ENCODE results near the gene HACD2. TPM values are rescaled to one million over a fixed set of nuclear protein-coding genes. Genes with fewer than 3 reads are reported as not detected.

The HACD2 gene
- total and polyA plus RNA-seq, 8 donors: 5.3 to 36.0 (median 14.4) TPM

DNA sequence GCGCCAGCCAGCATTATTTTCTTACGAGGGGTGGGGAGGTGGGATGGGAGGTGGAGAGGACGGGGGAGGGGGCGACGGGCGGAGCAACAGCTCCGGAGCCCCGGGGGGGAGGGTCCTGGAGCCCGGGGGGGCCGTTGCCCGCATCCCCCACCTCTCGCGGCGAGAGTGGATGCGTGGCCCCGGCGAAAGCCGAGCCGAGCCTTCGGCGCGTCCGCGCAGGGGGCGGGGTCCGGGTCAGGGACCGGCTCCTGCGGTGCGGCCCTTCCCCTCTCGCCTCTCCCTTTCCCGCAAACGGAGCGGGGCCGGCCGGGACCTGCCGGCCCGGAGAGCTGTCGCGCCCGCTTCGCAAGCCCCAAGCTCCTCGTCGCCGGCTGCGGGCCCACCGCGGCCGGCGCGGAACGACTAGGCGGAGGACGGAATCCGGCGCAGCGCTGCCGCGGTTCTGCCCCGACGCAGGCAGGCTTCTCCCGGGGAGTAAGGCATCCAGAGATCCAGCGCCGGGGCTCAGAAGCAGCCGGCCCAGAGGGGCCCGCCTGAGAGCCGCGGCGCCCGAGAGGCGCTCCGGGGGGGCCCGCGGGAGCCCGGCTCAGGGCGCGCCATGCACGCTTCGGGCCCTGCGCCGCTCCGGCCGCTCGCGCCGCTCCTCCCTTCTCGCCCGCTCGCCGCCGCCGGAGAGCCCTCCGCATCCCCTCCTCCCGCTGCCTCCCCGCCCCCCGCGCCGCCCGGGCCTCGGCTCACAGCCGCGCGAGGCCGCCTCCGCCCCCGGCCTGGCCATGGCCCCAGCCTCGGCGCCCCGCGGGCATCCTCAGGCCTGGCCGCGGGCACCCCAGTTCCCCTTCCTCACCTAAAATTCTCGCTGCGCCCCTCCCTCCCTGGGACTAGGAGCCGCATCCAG, 135.5 kb downstream of the HACD2 start:
- 0 to 6% (median 1%) methylated on average over 6 to 112 of the region's 114 CpGs for WGBS, 5 donors
- H3K9me3 ChIP-seq: no peaks in the 10 kb centered on the region
- intact Hi-C loops (cut with DNase I; ENCODE audit: low total_unique reads): no loop called here
- peak overlapping the region; percentile 55 to 89 (median 83) for H3K27ac ChIP-seq
- H3K27me3 ChIP-seq: peaks cover 0 to 66% (median 44%) of the 10 kb centered on the region in 3 donors
- H3K4me1 ChIP-seq: peaks cover 20 to 39% (median 29%) of the 10 kb centered on the region in 4 donors
- no peaks in the 10 kb centered on the region for H3K36me3 ChIP-seq
- TF ChIP-seq POLR2AphosphoS5 (IDR thresholded peaks at IDR 0.05) (no peak), EP300 (IDR thresholded peaks at IDR 0.05) (no peak), CTCF (IDR thresholded peaks at IDR 0.05) (no peak), POLR2A (IDR thresholded peaks at IDR 0.05) (no peak)
- H3K4me3 ChIP-seq: peak overlapping the region; percentile 64 to 88 (median 72)
- peak in 1 of 2 donors; percentile 79 for DNase-seq

DNA sequence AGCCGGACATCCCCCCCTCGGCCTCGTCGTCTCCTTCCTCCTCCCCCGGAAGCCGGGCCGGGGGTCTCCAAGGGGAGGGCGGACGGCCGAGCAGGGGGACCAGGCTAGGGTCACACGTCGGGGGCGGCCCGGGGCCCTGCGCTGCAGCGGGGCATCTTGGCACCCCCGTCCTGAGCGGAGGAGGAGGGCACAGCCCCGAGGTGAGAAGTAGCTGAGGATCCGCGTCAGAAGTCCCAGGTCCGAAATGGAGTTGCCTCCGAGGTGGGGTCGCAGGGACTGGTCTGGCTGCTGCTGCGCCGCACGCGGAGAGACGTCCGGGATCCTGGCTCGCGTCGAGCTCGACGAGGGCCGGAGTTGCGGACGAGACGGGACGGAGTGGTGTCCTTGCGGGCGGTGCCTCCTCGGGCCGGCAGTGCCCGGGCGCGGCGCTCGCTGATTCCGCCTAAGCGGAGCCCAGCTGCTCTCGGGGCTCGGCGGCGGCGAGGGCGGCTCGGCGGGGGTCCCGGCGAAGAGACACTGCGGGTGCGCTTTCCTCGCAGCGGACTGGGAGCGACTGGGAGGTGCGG, 136.2 kb downstream of the HACD2 start, which contains the start of gene ADCY5:
Gene ADCY5 (minus strand): TSS at position 555 of the 566 bp plus-strand sequence. CDS start 545 bp downstream, at position 10.
- WGBS, 5 donors: 0 to 7% (median 2%) methylated on average over 9 to 67 of the region's 67 CpGs
- H3K36me3 ChIP-seq: no peaks in the 10 kb centered on the region
- no peaks in the 10 kb centered on the region for H3K9me3 ChIP-seq
- peaks cover 0 to 65% (median 44%) of the 10 kb centered on the region in 3 donors for H3K27me3 ChIP-seq
- peaks cover 20 to 39% (median 29%) of the 10 kb centered on the region in 4 donors for H3K4me1 ChIP-seq
- H3K4me3 ChIP-seq: peak within 1 kb of the TSS; percentile 64 to 88 (median 72)
- intact Hi-C loops (cut with DNase I; ENCODE audit: low total_unique reads): no loop called here
- no peak for TF ChIP-seq EP300 (IDR thresholded peaks at IDR 0.05)
- no peak for TF ChIP-seq POLR2AphosphoS5 (IDR thresholded peaks at IDR 0.05)
- peak in 1 of 2 donors; percentile 64 for DNase-seq
- H3K27ac ChIP-seq: peak within 1 kb of the TSS; percentile 55 to 89 (median 83)

DNA sequence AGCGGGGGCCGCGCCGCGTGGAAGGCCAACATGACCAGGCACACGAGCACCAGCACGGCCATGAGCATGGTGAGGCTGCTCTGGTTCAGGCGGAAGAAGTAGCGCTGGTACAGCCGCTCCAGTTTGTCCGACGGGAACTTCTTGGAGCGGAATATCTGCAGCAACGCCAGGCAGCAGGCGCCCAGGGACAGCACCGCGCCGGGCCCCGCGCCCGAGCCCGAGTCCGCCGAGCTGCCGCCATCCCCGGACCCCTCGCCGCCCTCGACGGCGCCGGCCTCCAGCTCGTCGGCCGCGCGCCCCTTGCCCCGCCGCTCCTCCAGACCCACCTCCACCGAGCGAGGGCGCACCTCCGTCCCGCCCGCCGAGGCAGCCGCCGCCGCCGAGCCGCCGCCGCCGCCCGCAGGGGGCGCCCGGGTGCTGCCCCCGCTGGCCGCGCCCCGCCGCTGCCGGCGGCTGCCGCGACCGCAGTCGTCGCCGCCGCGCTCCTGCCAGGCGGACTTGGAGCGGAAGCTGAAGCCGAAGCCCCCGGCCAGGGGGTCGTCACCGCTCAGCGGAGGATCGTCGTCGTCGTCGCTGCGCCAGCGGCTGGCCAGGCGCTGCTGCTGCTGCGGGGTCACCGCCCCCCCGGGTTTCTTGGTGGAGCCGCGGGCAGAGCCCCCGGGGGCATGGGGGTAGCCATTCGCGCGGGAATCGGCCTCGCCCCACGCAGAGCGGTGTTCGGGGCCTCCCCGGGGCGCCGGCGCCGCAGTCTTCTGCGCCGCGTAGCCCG, 136.9 kb downstream of the HACD2 start:
- H3K27me3 ChIP-seq: peaks cover 0 to 72% (median 44%) of the 10 kb centered on the region in 3 donors

DNA sequence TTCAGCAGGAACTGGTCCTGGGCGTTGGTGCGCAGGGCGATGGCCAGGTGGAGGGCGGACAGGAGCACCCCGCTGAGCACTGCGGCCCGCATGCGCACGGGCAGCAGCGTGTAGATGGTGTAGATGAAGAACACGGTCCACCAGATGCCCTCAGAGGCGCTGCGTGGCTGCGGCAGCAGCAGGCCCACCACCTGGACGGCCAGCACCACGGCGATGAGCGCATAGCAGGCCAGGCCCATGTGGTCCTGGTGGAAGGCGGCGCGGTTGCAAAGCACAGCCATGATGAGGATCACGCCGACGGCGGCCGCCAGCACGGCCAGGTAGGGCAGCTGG, 137.5 kb downstream of the HACD2 start:
- no peaks in the 10 kb centered on the region for H3K9me3 ChIP-seq
- peak overlapping the region in 4 of 5 donors; percentile 36 to 89 (median 80) for H3K27ac ChIP-seq
- no peaks in the 10 kb centered on the region for H3K36me3 ChIP-seq
- intact Hi-C loops (cut with DNase I; ENCODE audit: low total_unique reads): no loop called here
- peaks cover 0 to 74% (median 44%) of the 10 kb centered on the region in 3 donors for H3K27me3 ChIP-seq
- peak overlapping the region; percentile 44 to 78 (median 64) for H3K4me3 ChIP-seq
- no peak for DNase-seq
- 67 to 98% (median 87%) methylated on average over 9 to 27 of the region's 27 CpGs for WGBS, 5 donors
- TF ChIP-seq CTCF (IDR thresholded peaks at IDR 0.05): no peak
- no peak for TF ChIP-seq EP300 (IDR thresholded peaks at IDR 0.05)
- no peak for TF ChIP-seq POLR2A (IDR thresholded peaks at IDR 0.05)
- no peak for TF ChIP-seq POLR2AphosphoS5 (IDR thresholded peaks at IDR 0.05)
- peaks cover 20 to 45% (median 30%) of the 10 kb centered on the region in 4 donors for H3K4me1 ChIP-seq

More for the DNA sequence above, 136.9 kb downstream of the HACD2 start:
- no peak for TF ChIP-seq POLR2AphosphoS5 (IDR thresholded peaks at IDR 0.05)
- peak in 1 of 7 experiments; percentile 28 for TF ChIP-seq CTCF (IDR thresholded peaks at IDR 0.05)
- TF ChIP-seq EP300 (IDR thresholded peaks at IDR 0.05): no peak
- no peak for TF ChIP-seq POLR2A (IDR thresholded peaks at IDR 0.05)
- no peaks in the 10 kb centered on the region for H3K9me3 ChIP-seq
- 13 to 27% (median 17%) methylated on average over 62 to 110 of the region's 110 CpGs; no CpG with 5 or more reads in 1 of the 5 donors for WGBS, 5 donors
- no peaks in the 10 kb centered on the region for H3K36me3 ChIP-seq
- intact Hi-C loops (cut with DNase I; ENCODE audit: low total_unique reads): no loop called here
- DNase-seq: peak; percentile 32 to 80
- H3K4me1 ChIP-seq: peaks cover 20 to 39% (median 30%) of the 10 kb centered on the region in 4 donors
- H3K4me3 ChIP-seq: peak overlapping the region; percentile 64 to 88 (median 72)
- peak overlapping the region; percentile 15 to 89 (median 83) for H3K27ac ChIP-seq

Data from stomach (tissue), 9 donors.